Chondrocyte (in vitro differentiated cells): ENCODE results near the gene RGL2. TPM values are rescaled to one million over a fixed set of nuclear protein-coding genes. Genes with fewer than 3 reads are reported as not detected.
A peak's percentile ranks its signal among the peaks of the same experiment; 100 is the strongest.

Experiments
- DNase-seq: peaks from one replicate; pipeline ENCODE4 v3.0.0; 2021; ENCODE audit warnings: mixed read lengths, low spot score
- H3K27ac Mint-ChIP-seq: one replicate; pipeline ENCODE4 v1.8.0; 2021; ENCODE audit warnings: mild to moderate bottlenecking, moderate library complexity, mixed read lengths; ENCODE audit not compliant: unreplicated experiment
- H3K27me3 Mint-ChIP-seq: 2 replicates; pipeline ENCODE4 v1.8.0; 2021; ENCODE audit warnings: low read depth, mixed read lengths
- H3K36me3 Mint-ChIP-seq: 2 replicates; pipeline ENCODE4 v1.8.0; 2021; ENCODE audit warnings: low read depth, mixed read lengths
- H3K4me1 Mint-ChIP-seq: 2 replicates; pipeline ENCODE4 v1.8.0; 2021; ENCODE audit warnings: low read depth, mild to moderate bottlenecking, mixed read lengths
- H3K4me3 Mint-ChIP-seq: one replicate; pipeline ENCODE4 v1.8.0; 2021; ENCODE audit warnings: mild to moderate bottlenecking, moderate library complexity, mixed read lengths; ENCODE audit not compliant: unreplicated experiment
- H3K9me3 Mint-ChIP-seq: 2 replicates; pipeline ENCODE4 v1.8.0; 2021; ENCODE audit warnings: low read depth, mixed read lengths
- CTCF ChIP-seq: fragments of 200-600 bp; sonication (generic); IDR thresholded peaks from 2 replicates; pipeline ENCODE4 v1.5.0; 2021; ENCODE audit warnings: antibody characterized with exemption, mild to moderate bottlenecking, moderate library complexity
- total RNA-seq: library from RNA; stranded (reverse); gene quantifications from 3 replicates; pipeline ENCODE4 v1.2.1, GENCODE V29; 2021

RGL2 gene
- total RNA-seq, 1 donor from 2014 or later: 50.5 TPM

- no peak for TF ChIP-seq CTCF
- Mint-ChIP-seq H3K36me3 (peaks cover 6% of the 10 kb centered on the region), H3K27me3 (no peaks in the 10 kb centered on the region), H3K4me1 (peaks cover 30% of the 10 kb centered on the region), H3K4me3 (no peak overlapping the region), H3K27ac (no peak overlapping the region), H3K9me3 (no peaks in the 10 kb centered on the region)
- DNase-seq: peak; percentile 51
These were observed 2.9 kb downstream of the RGL2 start for GRCh38 chr6:33295621-33296369.

- DNase-seq: peak; percentile 20
- no peak for TF ChIP-seq CTCF
- Mint-ChIP-seq H3K27me3 (no peaks in the 10 kb centered on the region), H3K4me1 (peaks cover 34% of the 10 kb centered on the region), H3K36me3 (peaks cover 6% of the 10 kb centered on the region), H3K4me3 (no peak overlapping the region), H3K27ac (no peak overlapping the region), H3K9me3 (no peaks in the 10 kb centered on the region)
These were observed 4.5 kb downstream of the RGL2 start for GRCh38 chr6:33294086-33294823.

- Mint-ChIP-seq H3K4me3 (no peak overlapping the region), H3K27ac (no peak overlapping the region), H3K9me3 (no peaks in the 10 kb centered on the region), H3K4me1 (peaks cover 42% of the 10 kb centered on the region), H3K27me3 (no peaks in the 10 kb centered on the region), H3K36me3 (peaks cover 6% of the 10 kb centered on the region)
- TF ChIP-seq CTCF: no peak
- peak; percentile 83 for DNase-seq
These were observed 5.6 kb downstream of the RGL2 start for GRCh38 chr6:33292996-33293682.

GRCh38 chr6:33290459-33290858 is 8.3 kb downstream of the RGL2 start:
- H3K4me1 Mint-ChIP-seq: peaks cover 44% of the 10 kb centered on the region
- H3K27me3 Mint-ChIP-seq: no peaks in the 10 kb centered on the region
- no peaks in the 10 kb centered on the region for H3K9me3 Mint-ChIP-seq
- peak overlapping the region; percentile 95 for H3K27ac Mint-ChIP-seq
- no peak for TF ChIP-seq CTCF
- H3K36me3 Mint-ChIP-seq: peaks cover 11% of the 10 kb centered on the region
- DNase-seq: peak; percentile 36
- peak overlapping the region; percentile 97 for H3K4me3 Mint-ChIP-seq

- peak overlapping the region; percentile 97 for H3K4me3 Mint-ChIP-seq
- H3K27me3 Mint-ChIP-seq: no peaks in the 10 kb centered on the region
- TF ChIP-seq CTCF: no peak
- no peaks in the 10 kb centered on the region for H3K9me3 Mint-ChIP-seq
- H3K4me1 Mint-ChIP-seq: peaks cover 44% of the 10 kb centered on the region
- peak; percentile 50 for DNase-seq
- peak overlapping the region; percentile 95 for H3K27ac Mint-ChIP-seq
- H3K36me3 Mint-ChIP-seq: peaks cover 11% of the 10 kb centered on the region
These were observed 8.9 kb downstream of the RGL2 start for GRCh38 chr6:33289784-33290315.
